Measurements from ENCODE around the gene PTPRN. TPM values are rescaled to one million over a fixed set of nuclear protein-coding genes. Genes with fewer than 3 reads are reported as not detected.

Gene PTPRN
- total and polyA plus RNA-seq, 2 of the 8 experiments (the other 6 are each of a cell fraction or from before 2014, with no cell fraction given) = 5.4 to 8.2 TPM

- no peaks in the 10 kb centered on the region for H3K79me2 ChIP-seq (ENCODE audit: control insufficient read depth in 1 of 2, insufficient read depth in 2 of 2, low read length in 2 of 2)
- no peak overlapping the region for H2AFZ ChIP-seq (ENCODE audit: low read length)
- no peaks in the 10 kb centered on the region for H3K36me3 ChIP-seq (ENCODE audit: control insufficient read depth in 2 of 4, insufficient read depth in 4 of 4, low read length in 3 of 4)
- H3K4me3 ChIP-seq (ENCODE audit: extremely low read depth in 1 of 4, insufficient read depth in 2 of 4, low read depth in 3 of 4, low read length in 4 of 4) = no peak overlapping the region
- POLR2A ChIA-PET (ENCODE audit: partially characterized antibody) = no interaction called here
- no peak overlapping the region for H2AK5ac ChIP-seq (ENCODE audit: low read depth, low read length)
- no peak overlapping the region for H4K91ac ChIP-seq (replicated peaks; ENCODE audit: insufficient read length, low read length)
- 83% methylated on average over 4 of the region's 4 CpGs; no CpG with 5 or more reads in 1 of the 2 experiments for WGBS, 2 experiments (ENCODE audit: extremely low coverage in 1 of 2, insufficient coverage in 1 of 2, insufficient read length in 1 of 2, insufficient replicate concordance in 2 of 2, low coverage in 1 of 2, low lambda C conversion rate in 2 of 2, missing lambda C conversion rate in 1 of 2)
- H3K56ac ChIP-seq (replicated peaks; ENCODE audit: insufficient read length, low read depth, low read length) = no peak overlapping the region
- H3K27ac ChIP-seq (ENCODE audit: low read depth, low read length) = no peak overlapping the region
- no peak overlapping the region for H3K4me2 ChIP-seq (ENCODE audit: insufficient read depth in 1 of 2, low read depth in 2 of 2, low read length in 2 of 2)
- H4K20me1 ChIP-seq (replicated peaks in 1 of 2; ENCODE audit: control insufficient read depth in 1 of 2, insufficient read depth in 2 of 2, low read length in 2 of 2) = no peaks in the 10 kb centered on the region
- no peak overlapping the region for H2BK12ac ChIP-seq (ENCODE audit: low read depth, low read length)
- H3K27me3 ChIP-seq (replicated peaks in 1 of 4; ENCODE audit: control insufficient read depth in 3 of 4, extremely low read depth in 1 of 4, insufficient read depth in 3 of 4, low read length in 3 of 4) = peaks cover 0 to 6% (median 2%) of the 10 kb centered on the region in 4 experiments; a peak in 4 of 7 replicates
- no peak overlapping the region for H2BK120ac ChIP-seq (replicated peaks; ENCODE audit: low read depth, low read length)
- H2BK15ac ChIP-seq (ENCODE audit: low read length) = no peak overlapping the region
- H3K79me1 ChIP-seq (ENCODE audit: low read depth, low read length) = no peaks in the 10 kb centered on the region
- H3K18ac ChIP-seq (ENCODE audit: extremely low read depth, low read length) = no peak overlapping the region
- H3K4ac ChIP-seq (replicated peaks; ENCODE audit: insufficient read length, low read depth, low read length) = no peak overlapping the region
- no peak for FAIRE-seq
- H3K4me1 ChIP-seq (replicated peaks in 1 of 4; ENCODE audit: control insufficient read depth in 3 of 4, insufficient read depth in 4 of 4, low read length in 3 of 4) = no peaks in the 10 kb centered on the region
- no peak overlapping the region for H3K9ac ChIP-seq (replicated peaks in 1 of 4; ENCODE audit: extremely low read depth in 1 of 4, low read depth in 3 of 4, low read length in 3 of 4)
- H4K5ac ChIP-seq (ENCODE audit: insufficient read length, low read depth, low read length) = no peak overlapping the region
- H2BK20ac ChIP-seq (ENCODE audit: low read length) = no peak overlapping the region
- no peak for DNase-seq (ENCODE audit: low read depth in 1 of 2, low spot score in 2 of 2)
- no peak overlapping the region for H3K23ac ChIP-seq (ENCODE audit: insufficient read length)
- no peak overlapping the region for H3K14ac ChIP-seq (ENCODE audit: insufficient read length)
- no peak overlapping the region for H4K8ac ChIP-seq (ENCODE audit: extremely low read depth, insufficient read depth, low read length)
- no peak overlapping the region for H2BK5ac ChIP-seq (ENCODE audit: low read depth, low read length)
- CTCF ChIA-PET (ENCODE audit: partially characterized antibody) = interaction anchor here (0.7 to 1.5 kb wide), 5 partner anchors 30 to 149 kb away, joined by 3 to 4 read pairs (median 4); partner anchors contain the start of gene CNPPD1
- H3K9me3 ChIP-seq (ENCODE audit: insufficient read depth in 2 of 2, low read depth in 1 of 2, low read length in 1 of 2) = no peaks in the 10 kb centered on the region
- H3K23me2 ChIP-seq (ENCODE audit: low read depth, low read length) = no peaks in the 10 kb centered on the region
Observed at GRCh38 chr2:219325136-219325535, 15.9 kb upstream of the PTPRN start.
